SK-N-SH (cell line): ENCODE data around the gene FBXO36. TPM values are rescaled to one million over a fixed set of nuclear protein-coding genes. Genes with fewer than 3 reads are reported as not detected.
A peak's percentile ranks its signal among the peaks of the same experiment; 100 is the strongest.

ENCODE experiments used
- CTCF ChIA-PET: fragments of 300-600, 350-600 bp; formaldehyde crosslinking; extraction: SDS; loops from one replicate; lab custom pipeline; 2021; lab: Yijun Ruan, JAX
- POLR2A ChIA-PET: fragments of 350-600 bp; sonication (Branson Sonifier 250); formaldehyde crosslinking; extraction: SDS; loops from one replicate; lab custom pipeline; 2020; ENCODE audit warnings: antibody characterized with exemption, inconsistent platforms; lab: Yijun Ruan, JAX
- DNase-seq: peaks from one replicate; pipeline ENCODE4 v3.0.0; 2012
- H2AFZ ChIP-seq: fragments of 200-600 bp; sonication (generic); 2 replicates; pipeline ENCODE4 v1.8.1; 2016; ENCODE audit warnings: antibody characterized with exemption, mild to moderate bottlenecking, low read depth
- H3F3A ChIP-seq: fragments of 200-600 bp; sonication (generic); replicated peaks from 2 replicates; pipeline ENCODE3; 2016; ENCODE audit warnings: antibody characterized with exemption, mild to moderate bottlenecking; ENCODE audit not compliant: insufficient read depth
- H3K27ac ChIP-seq, 2 experiments: fragments of 200-500 bp in 1 of 2; fragments of 200-600 bp in 1 of 2; sonication (Bioruptor generic) in 1 of 2; sonication (generic), shearing (Covaris generic) in 1 of 2; 2 replicates each; pipeline versions ENCODE4 v1.5.1 to v1.6.1; 2014 to 2016; ENCODE audit warnings: low read depth in 2 of 2, inconsistent platforms in 1 of 2, low read length in 1 of 2, mild to moderate bottlenecking in 1 of 2, mixed read lengths in 1 of 2
- H3K27me3 ChIP-seq: fragments of 200-600 bp; sonication (generic), shearing (Covaris generic); 2 replicates; pipeline ENCODE4 v1.6.1; 2016; ENCODE audit warnings: mixed run types; ENCODE audit not compliant: insufficient read depth
- H3K36me3 ChIP-seq, 2 experiments: fragments of 200-500 bp in 1 of 2; fragments of 200-600 bp in 1 of 2; sonication (Bioruptor generic) in 1 of 2; sonication (generic) in 1 of 2; replicated peaks in 1 of 2; 2 replicates each; pipeline versions ENCODE3 to v1.5.1; 2014 to 2016; ENCODE audit warnings: low read length in 1 of 2, mild to moderate bottlenecking in 1 of 2; ENCODE audit not compliant: insufficient read depth in 2 of 2, control insufficient read depth in 1 of 2
- H3K4me1 ChIP-seq, 2 experiments: fragments of 200-500 bp in 1 of 2; fragments of 200-600 bp in 1 of 2; sonication (Bioruptor generic) in 1 of 2; sonication (generic), shearing (Covaris generic) in 1 of 2; 2 replicates each; pipeline versions ENCODE4 v1.5.1 to v1.6.1; 2014 to 2016; ENCODE audit warnings: low read depth in 1 of 2, low read length in 1 of 2, mixed run types in 1 of 2; ENCODE audit not compliant: insufficient read depth in 2 of 2, control insufficient read depth in 1 of 2
- H3K4me2 ChIP-seq: fragments of 200-600 bp; sonication (generic), shearing (Covaris generic); 2 replicates; pipeline ENCODE4 v1.6.1; 2017; ENCODE audit warnings: mixed run types
- H3K4me3 ChIP-seq, 2 experiments: fragments of 200-500 bp in 1 of 2; fragments of 200-600 bp in 1 of 2; sonication (Bioruptor generic) in 1 of 2; sonication (generic), shearing (Covaris generic) in 1 of 2; 2 replicates each; pipeline versions ENCODE4 v1.5.1 to v1.8.1; 2014 to 2016; ENCODE audit warnings: low read depth in 2 of 2, inconsistent platforms in 1 of 2, low read length in 1 of 2, mild to moderate bottlenecking in 1 of 2, mixed read lengths in 1 of 2, moderate library complexity in 1 of 2
- H3K79me2 ChIP-seq: fragments of 200-600 bp; sonication (generic); 2 replicates; pipeline ENCODE4 v1.8.1; 2017; ENCODE audit warnings: mild to moderate bottlenecking; ENCODE audit not compliant: insufficient read depth
- H3K9ac ChIP-seq: fragments of 200-600 bp; sonication (generic); 2 replicates; pipeline ENCODE4 v1.6.1; 2017; ENCODE audit warnings: mixed run types
- H3K9me2 ChIP-seq: fragments of 200-600 bp; sonication (generic); 2 replicates; pipeline ENCODE4 v1.6.1; 2017; ENCODE audit warnings: mixed run types
- H3K9me3 ChIP-seq: fragments of 200-600 bp; sonication (generic); 2 replicates; pipeline ENCODE4 v1.6.1; 2017; ENCODE audit warnings: mixed run types, mild to moderate bottlenecking, moderate library complexity
- H4K20me1 ChIP-seq: fragments of 200-600 bp; sonication (generic); 2 replicates; pipeline ENCODE4 v1.6.1; 2017; ENCODE audit warnings: mild to moderate bottlenecking, mixed run types; ENCODE audit not compliant: insufficient read depth
- CHD2 ChIP-seq: fragments of 150-350 bp; IDR thresholded peaks from 2 replicates; pipeline ENCODE4 v1.6.1; 2018; ENCODE audit warnings: low read length; ENCODE audit not compliant: partially characterized antibody
- ELF1 ChIP-seq: IDR thresholded peaks from 2 replicates; pipeline ENCODE4 v1.4.0; 2012
- EP300 ChIP-seq, 2 experiments: IDR thresholded peaks; 2 replicates each; pipeline versions ENCODE4 v1.4.0 to v1.6.1; 2012; ENCODE audit warnings: borderline replicate concordance in 1 of 2, low read depth in 1 of 2, low read length in 1 of 2
- FOSL2 ChIP-seq: IDR thresholded peaks from 2 replicates; pipeline ENCODE4 v1.4.0; 2012; ENCODE audit warnings: low read depth, mild to moderate bottlenecking, moderate library complexity, borderline replicate concordance
- IRF3 ChIP-seq: fragments of 150-350 bp; IDR thresholded peaks from 2 replicates; pipeline ENCODE4 v1.6.1; 2016; ENCODE audit warnings: mild to moderate bottlenecking, low read depth, low read length
- JUND ChIP-seq: IDR thresholded peaks from 2 replicates; pipeline ENCODE4 v1.4.0; 2012
- NFIC ChIP-seq: IDR thresholded peaks from 2 replicates; pipeline ENCODE4 v1.4.0; 2012; ENCODE audit warnings: borderline replicate concordance
- RFX5 ChIP-seq: IDR thresholded peaks from 2 replicates; pipeline ENCODE4 v1.6.1; 2012; ENCODE audit warnings: mild to moderate bottlenecking, improper control_type of control experiment, low read length
- TCF12 ChIP-seq: IDR thresholded peaks from 2 replicates; pipeline ENCODE4 v1.4.0; 2012
- ZBTB33 ChIP-seq: IDR thresholded peaks from 2 replicates; pipeline ENCODE4 v1.4.0; 2012; ENCODE audit warnings: low read depth, borderline replicate concordance
- WGBS: methylation state at CpG from one replicate; pipeline ENCODE4 v1.1.6; 2017; ENCODE audit warnings: low lambda C conversion rate; 5-methylcytosine and 5-hydroxymethylcytosine counted together
- polyA plus RNA-seq, 3 experiments: library from polyadenylated mRNA; depleted of rRNA; stranded (reverse); fragments of >200 nt; gene quantifications; 2 replicates each; pipeline ENCODE4 v1.2.3, GENCODE V29; 2012
- TF ChIP-seq, protein P1 (sequence below): fragments of 200-600 bp; sonication (generic); IDR thresholded peaks from 2 replicates; pipeline ENCODE4 v1.6.1; 2017; ENCODE audit warnings: antibody characterized with exemption, mild to moderate bottlenecking, moderate library complexity
- TF ChIP-seq, protein P2 (sequence below): IDR thresholded peaks from 2 replicates; pipeline ENCODE4 v1.4.0; 2012; ENCODE audit warnings: low read depth, borderline replicate concordance

FBXO36 gene
- polyA plus RNA-seq, 1 of the 3 experiments (the other 2 are of a cell fraction), result 3.9 TPM

DNA sequence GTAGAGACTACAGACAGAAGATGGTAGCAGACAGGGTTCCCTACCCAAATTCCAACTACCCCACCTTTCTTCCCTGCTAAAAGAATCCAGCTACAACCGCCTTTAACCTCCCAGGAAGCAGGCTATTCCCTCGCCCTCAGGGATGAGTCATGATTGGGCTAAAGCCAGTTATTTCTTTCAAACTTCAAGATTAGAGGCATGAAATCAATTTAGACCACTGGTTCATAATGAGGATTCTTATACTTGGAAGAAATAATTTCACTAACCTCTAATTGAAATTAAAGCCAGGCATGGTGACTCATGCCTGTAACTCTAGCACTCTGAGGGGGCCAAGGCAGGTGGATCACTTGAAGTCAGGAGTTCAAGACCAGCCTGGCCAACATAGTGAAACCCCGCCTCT lies 20.5 kb upstream of the FBXO36 start:
- H3K27me3 ChIP-seq, result no peaks in the 10 kb centered on the region
- H2AFZ ChIP-seq, result no peak overlapping the region
- H4K20me1 ChIP-seq, result peaks cover 98% of the 10 kb centered on the region
- peaks cover 18% of the 10 kb centered on the region for H3F3A ChIP-seq
- peak overlapping the region in 1 of 2 experiments; percentile 63; a peak in 2 of 4 replicates for H3K27ac ChIP-seq
- TF ChIP-seq EP300 (IDR thresholded peaks at IDR 0.05; ENCODE audit: borderline replicate concordance in 1 of 2, low read depth in 1 of 2, low read length in 1 of 2) (0 out of 4 replicates have a peak, but pooled peaks of 1 of the 2 experiments have one; percentile 8), JUND (peak; percentile 73), FOSL2 (peak; percentile 80; the same call in 1 of the 2 replicates), ZBTB33 (no peak), NFIC (peak; percentile 77), TCF12 (peak; percentile 63)
- TF ChIP-seq, protein P1, sequence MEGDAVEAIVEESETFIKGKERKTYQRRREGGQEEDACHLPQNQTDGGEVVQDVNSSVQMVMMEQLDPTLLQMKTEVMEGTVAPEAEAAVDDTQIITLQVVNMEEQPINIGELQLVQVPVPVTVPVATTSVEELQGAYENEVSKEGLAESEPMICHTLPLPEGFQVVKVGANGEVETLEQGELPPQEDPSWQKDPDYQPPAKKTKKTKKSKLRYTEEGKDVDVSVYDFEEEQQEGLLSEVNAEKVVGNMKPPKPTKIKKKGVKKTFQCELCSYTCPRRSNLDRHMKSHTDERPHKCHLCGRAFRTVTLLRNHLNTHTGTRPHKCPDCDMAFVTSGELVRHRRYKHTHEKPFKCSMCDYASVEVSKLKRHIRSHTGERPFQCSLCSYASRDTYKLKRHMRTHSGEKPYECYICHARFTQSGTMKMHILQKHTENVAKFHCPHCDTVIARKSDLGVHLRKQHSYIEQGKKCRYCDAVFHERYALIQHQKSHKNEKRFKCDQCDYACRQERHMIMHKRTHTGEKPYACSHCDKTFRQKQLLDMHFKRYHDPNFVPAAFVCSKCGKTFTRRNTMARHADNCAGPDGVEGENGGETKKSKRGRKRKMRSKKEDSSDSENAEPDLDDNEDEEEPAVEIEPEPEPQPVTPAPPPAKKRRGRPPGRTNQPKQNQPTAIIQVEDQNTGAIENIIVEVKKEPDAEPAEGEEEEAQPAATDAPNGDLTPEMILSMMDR, result no peak
- H3K9me3 ChIP-seq, result no peaks in the 10 kb centered on the region
- peak overlapping the region; percentile 18; the same call in 1 of the 2 replicates for H3K4me2 ChIP-seq
- peak overlapping the region; percentile 11; the same call in 1 of the 2 replicates for H3K9ac ChIP-seq
- H3K9me2 ChIP-seq, result no peaks in the 10 kb centered on the region
- peaks cover 99% of the 10 kb centered on the region for H3K79me2 ChIP-seq
- WGBS, result 35% methylated on average over 3 of the region's 3 CpGs
- peaks cover 15 to 57% of the 10 kb centered on the region in 2 experiments for H3K36me3 ChIP-seq
- peaks cover 0 to 24% of the 10 kb centered on the region in 2 experiments; a peak in 1 of 4 replicates for H3K4me1 ChIP-seq
- H3K4me3 ChIP-seq, result no peak overlapping the region
- ChIA-PET POLR2A (no interaction called here), CTCF (no interaction called here)
- DNase-seq, result peak; percentile 15

- CTCF ChIA-PET, result no interaction called here
- Histone ChIP-seq H3K9ac (no peak overlapping the region), H3K79me2 (peaks cover 99% of the 10 kb centered on the region), H3K4me3 (no peak overlapping the region), H2AFZ (no peak overlapping the region), H3F3A (peaks cover 21% of the 10 kb centered on the region), H3K4me2 (no peak overlapping the region), H3K36me3 (peaks cover 21 to 65% of the 10 kb centered on the region in 2 experiments), H3K27me3 (no peaks in the 10 kb centered on the region), H3K27ac (no peak overlapping the region), H3K9me3 (no peaks in the 10 kb centered on the region), H3K9me2 (no peaks in the 10 kb centered on the region), H3K4me1 (peaks cover 0 to 24% of the 10 kb centered on the region in 2 experiments; a peak in 1 of 4 replicates), H4K20me1 (peaks cover 98% of the 10 kb centered on the region)
- 100% methylated on average over 3 of the region's 3 CpGs for WGBS
- POLR2A ChIA-PET, result no interaction called here
- DNase-seq, result no peak
- TF ChIP-seq, protein P1, result no peak
- TF ChIP-seq, protein P2, sequence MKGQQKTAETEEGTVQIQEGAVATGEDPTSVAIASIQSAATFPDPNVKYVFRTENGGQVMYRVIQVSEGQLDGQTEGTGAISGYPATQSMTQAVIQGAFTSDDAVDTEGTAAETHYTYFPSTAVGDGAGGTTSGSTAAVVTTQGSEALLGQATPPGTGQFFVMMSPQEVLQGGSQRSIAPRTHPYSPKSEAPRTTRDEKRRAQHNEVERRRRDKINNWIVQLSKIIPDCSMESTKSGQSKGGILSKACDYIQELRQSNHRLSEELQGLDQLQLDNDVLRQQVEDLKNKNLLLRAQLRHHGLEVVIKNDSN, result no peak
- TF ChIP-seq ZBTB33 (no peak), IRF3 (no peak), CHD2 (no peak), RFX5 (no peak), ELF1 (no peak), EP300 (IDR thresholded peaks at IDR 0.05; ENCODE audit: borderline replicate concordance in 1 of 2, low read depth in 1 of 2, low read length in 1 of 2) (no peak)
Measured at GRCh38 chr2:229903037-229903436, 19.3 kb upstream of the FBXO36 start.
